Amniotic epithelial cell (primary cell): ENCODE results near the gene IL12RB1.

ENCODE experiments used
- DNase-seq: peaks from one replicate; pipeline ENCODE4 v3.0.0-alpha.2; 2010; ENCODE audit warnings: low read depth

Gene IL12RB1

DNA sequence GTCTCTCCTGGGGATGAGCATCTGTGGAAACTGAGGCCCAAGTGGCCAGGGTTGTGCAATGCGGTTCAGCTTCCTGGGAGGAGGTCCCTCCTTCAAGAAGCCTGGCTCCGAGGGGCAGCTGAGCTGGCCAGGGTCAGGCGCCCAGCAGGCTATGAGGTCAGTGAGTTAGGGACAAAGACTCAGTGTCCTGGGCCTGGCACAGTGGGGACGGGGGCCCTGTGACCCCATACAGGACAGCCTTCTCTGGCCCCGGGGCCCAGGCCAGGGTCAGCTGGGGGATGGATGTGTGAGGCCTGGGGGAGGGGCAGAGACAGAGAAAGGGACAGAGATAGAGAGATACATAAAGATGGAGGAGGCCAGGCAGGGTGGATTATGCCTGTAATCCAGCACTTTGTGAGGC, 3.0 kb upstream of the IL12RB1 start:
- DNase-seq = no peak

GRCh38 chr19:18089096-18089541, 2.4 kb upstream of the IL12RB1 start:
- peak; percentile 78 for DNase-seq

DNA sequence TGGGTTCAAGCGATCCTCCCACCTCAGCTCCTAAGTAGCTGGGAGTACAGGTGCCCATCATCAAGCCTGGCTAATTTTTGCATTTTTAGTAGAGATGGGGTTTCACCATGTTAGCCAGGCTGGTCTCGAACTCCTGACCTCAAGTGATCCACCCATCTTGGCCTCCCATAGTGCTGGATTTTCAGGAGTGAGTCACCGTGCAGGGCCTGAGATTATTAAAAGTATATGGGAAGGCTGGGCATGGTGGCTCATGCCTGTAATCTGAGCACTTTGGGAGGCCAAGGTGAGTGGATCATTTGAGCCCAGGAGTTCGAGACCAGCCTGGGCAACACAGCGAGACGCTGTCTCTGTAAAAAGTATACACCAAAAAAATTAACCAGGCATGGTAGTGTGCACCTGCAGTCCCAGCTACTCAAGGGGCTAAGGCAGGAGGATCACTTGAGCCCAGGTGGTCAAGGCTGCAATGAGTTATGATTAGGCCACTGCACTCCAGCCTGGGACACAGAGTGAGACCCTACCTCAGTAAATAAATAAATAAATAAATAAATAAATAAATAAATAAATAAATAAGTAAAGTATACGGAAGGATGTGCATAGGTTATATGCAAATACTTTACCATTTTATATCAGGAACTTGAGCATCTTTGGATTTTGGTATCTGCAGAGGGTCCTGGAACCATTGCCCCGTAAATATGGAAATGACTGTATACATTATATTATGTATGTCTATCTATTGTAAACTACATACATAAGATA, 854 bp downstream of the IL12RB1 start:
- DNase-seq = no peak

DNA sequence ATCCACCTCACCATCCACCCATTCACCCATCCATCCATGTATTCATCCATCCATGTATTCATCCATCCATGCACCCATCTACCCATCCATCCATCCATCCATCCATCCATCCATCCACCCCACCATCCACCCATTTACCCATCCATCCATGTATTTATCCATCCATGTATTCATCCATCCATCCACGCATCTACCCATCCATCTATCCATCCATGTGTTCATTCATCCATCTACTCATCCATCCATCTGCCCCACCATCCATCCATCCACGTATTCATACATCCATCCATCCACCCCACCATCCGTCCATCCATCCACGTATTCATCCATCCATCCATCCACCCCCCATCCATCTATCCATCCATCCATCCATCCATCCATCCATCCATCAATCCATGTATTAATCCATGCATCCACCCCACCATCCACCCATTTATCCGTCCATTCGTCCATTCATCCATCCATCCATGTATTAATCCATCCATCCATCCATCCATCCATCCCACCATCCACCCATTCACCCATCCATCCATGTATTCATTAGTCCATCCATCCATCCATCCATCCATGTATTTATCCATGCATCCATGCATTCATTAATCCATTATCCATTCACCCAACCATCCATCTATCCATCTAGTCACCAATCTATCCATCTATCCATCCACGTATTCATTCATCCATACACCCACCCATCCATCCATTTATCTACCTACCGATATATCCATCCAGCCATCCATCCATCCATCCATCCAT, 2.6 kb downstream of the IL12RB1 start:
- DNase-seq = no peak

GRCh38 chr19:18074192-18074591, 12.5 kb downstream of the IL12RB1 start:
- no peak for DNase-seq

GRCh38 chr19:18073197-18073596, 13.5 kb downstream of the IL12RB1 start:
- no peak for DNase-seq

DNA sequence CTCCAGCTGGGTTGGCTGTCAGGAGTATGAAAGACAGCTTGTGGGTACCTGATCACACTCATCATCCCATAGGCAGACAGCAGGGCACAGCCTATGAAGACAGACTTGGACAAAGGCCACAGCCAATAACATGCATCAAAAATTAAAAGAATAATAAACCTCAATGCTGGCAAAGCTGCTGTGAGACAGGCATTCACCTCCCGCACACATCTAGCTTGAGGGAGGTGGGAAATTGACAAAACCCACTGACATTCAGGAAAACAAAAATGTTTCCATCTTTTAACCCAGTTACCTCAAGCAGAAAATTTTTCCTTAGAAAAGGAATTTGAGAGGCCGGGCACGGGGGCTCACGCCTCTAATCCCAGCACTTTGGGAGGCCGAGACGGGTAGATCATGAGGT, 14.4 kb downstream of the IL12RB1 start:
- DNase-seq = no peak

- DNase-seq = no peak
These were observed 16.6 kb downstream of the IL12RB1 start for GRCh38 chr19:18070181-18070580.

DNA sequence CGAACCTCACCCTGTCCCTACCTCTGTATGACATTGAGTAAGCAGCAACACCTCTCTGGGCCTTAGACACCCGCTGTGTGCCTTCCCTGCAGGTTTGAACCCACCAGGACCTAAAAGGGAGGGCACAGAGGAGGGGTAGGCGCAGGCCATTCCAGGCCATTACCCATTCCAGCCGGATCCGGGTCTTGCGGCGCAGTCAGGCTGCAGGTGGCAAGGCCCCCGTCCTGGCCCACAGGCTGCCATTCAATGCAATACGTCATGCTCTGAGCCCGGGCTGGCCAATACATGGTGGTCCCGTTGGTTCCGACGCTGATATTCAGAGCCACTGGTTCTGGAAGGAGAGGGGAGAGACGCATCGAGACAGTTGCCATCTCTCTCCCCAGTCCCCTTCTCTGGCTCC, 17.4 kb downstream of the IL12RB1 start:
- DNase-seq = no peak

DNA sequence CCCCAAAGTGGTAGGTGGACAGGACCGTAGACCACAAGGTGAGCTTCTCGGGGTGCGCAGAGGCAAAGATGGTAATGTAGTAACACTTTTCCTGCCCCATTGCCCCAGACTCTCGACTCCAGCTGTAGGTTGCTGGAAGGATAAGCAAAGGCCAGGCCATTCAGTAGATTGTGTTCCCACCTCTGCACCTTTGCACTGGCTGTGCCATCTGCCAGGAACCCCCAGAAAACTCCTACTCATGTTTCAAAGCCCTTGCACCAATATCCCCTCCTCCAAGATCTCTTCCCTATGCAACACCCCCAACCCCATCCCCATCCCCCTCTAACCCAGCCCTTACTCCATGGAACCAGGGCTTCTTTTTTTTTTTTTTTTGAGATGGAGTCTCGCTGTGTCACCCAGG, 18.3 kb downstream of the IL12RB1 start:
- no peak for DNase-seq

GRCh38 chr19:18065173-18065495, 21.6 kb downstream of the IL12RB1 start:
- no peak for DNase-seq

GRCh38 chr19:18063463-18063862, 23.3 kb downstream of the IL12RB1 start:
- DNase-seq = no peak

GRCh38 chr19:18062028-18062427, 24.7 kb downstream of the IL12RB1 start:
- no peak for DNase-seq

- no peak for DNase-seq
These were observed 26.3 kb downstream of the IL12RB1 start for GRCh38 chr19:18060472-18060871.

GRCh38 chr19:18059902-18060301, 26.8 kb downstream of the IL12RB1 start:
- DNase-seq = no peak

DNA sequence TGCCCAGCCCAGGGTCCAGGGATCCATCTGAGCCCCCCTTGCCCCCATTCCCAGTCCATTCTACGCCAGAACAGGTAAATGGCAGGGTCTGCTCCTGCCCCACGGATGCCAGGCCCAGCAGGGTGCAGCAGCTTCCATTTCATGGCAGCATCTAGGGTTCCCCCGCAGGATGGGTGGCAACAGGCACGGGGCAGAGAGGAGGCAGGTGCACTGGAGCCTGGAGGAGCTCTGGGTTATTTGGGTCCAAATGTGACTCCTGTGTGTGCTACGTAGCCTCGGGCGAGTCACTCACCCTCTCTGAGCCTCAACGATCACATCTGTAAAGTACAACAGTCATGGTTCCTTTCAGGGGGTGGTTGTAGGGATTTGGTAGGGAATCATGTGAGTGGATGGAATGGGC, 27.4 kb downstream of the IL12RB1 start:
- no peak for DNase-seq

DNA sequence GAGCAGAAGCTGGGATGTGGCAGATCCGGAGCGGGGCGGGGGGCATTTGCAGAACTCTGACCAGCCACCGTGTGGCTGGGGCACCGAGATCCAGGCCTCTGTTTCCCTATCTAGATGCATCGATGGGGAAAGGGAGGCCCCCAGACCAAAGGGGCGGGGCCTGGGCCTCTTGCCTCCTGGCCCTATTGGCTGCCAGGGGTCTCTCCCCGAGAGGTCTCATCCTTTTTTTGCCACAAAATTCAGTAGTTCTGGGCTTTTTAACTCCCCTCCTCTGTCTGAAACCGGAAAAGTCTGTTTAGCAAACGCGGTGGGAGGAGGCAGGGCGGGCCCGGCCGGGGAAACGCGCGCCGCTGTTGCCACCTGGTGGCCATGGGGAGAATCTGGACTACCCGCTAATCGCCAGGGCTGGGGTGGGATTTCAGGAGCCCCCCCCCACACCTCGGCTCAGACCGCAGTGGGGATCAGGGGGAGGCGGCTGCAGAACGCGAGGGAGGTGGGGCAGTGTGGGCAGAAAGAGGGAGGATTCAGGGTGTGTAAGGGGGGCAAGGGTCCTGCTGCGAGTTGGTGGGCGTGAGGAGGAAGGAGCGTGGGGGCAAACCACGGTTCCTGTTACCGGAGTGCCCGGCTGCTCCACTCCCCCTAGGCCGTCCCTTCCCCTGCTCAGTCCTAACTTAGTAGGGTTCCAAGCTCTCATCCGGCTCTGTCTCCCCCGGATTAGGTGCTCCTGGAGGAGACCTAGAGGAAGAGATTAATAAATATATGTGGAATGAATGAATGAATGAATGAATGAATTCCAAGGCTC, 28.3 kb downstream of the IL12RB1 start:
- peak; percentile 54 for DNase-seq

GRCh38 chr19:18057557-18057956, 29.2 kb downstream of the IL12RB1 start:
- DNase-seq = no peak

- DNase-seq = no peak
These were observed 30.8 kb downstream of the IL12RB1 start for GRCh38 chr19:18055967-18056366.

DNA sequence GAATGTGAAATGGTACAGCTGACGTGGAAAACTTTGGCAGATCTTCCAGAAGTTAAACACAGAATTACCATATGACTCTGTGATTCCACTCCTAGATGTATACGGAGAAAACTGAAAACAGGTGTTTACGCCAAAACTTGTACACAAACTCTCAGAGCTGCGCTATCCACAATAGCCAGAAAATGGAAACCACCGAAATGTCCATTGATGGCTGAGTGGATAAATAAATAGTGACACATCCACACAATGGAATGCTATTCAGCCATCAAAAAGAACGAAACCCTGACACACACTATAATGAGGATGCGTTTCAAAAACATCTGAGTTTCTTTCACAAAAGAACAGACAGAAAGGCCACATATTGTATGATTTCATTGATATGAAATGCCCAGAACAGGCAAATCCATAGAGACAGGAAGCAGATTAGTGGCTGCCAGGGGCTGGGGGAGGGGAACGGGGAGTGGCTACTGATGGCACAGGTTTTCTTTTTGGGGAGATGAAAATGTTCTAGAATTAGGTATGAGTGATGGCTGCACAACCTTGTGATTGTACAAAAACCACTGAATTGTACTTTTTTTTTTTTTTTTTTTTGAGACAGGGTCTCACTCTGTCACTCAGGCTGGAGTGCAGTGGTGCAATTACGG, 33.0 kb downstream of the IL12RB1 start:
- no peak for DNase-seq

DNA sequence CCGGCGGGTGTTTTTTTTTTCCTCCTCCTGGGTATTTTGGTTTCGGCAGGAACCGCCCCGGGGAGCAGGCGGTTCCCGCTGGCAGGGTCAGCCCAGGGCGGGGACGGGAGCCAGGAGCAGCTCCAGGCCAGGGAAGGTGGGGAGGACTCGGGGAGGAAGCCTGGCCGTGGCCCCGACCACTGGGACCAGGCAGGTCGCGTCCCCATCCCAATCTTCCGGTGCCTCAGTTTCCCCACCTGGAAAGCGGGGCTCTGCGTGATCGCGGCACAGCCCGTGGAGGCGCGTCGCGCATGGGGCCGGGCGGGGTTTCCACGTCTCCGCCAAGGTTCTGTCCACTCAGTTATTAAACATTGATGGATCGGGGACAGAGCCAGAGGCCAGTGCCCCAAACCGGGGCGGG, 34.8 kb downstream of the IL12RB1 start:
- DNase-seq = no peak

GRCh38 chr19:18049385-18049784, 37.3 kb downstream of the IL12RB1 start:
- no peak for DNase-seq
